Mesenchymal stem cell (in vitro differentiated cells and primary cell): ENCODE data around the gene NDUFV1.
A peak's percentile ranks its signal among the peaks of the same experiment; 100 is the strongest.

Source experiments
- DNase-seq: peaks from one replicate; pipeline ENCODE4 v3.0.0-alpha.2; 2013
- H2AFZ ChIP-seq: one replicate; pipeline ENCODE4 v1.6.1; 2013; ENCODE audit warnings: low read depth, mild to moderate bottlenecking, control low read depth, inconsistent platforms, low read length, moderate library complexity
- H2AK5ac ChIP-seq: 2 replicates; pipeline ENCODE4 v1.6.1; 2013; ENCODE audit warnings: low read length, moderate library complexity, mild to moderate bottlenecking, inconsistent platforms; ENCODE audit not compliant: severe bottlenecking
- H2BK120ac ChIP-seq: one replicate; pipeline ENCODE4 v1.6.1; 2013; ENCODE audit warnings: low read depth, mild to moderate bottlenecking, inconsistent platforms, low read length, moderate library complexity
- H2BK12ac ChIP-seq, 2 experiments: one replicate each; pipeline ENCODE4 v1.6.1; 2013; ENCODE audit warnings: inconsistent platforms in 2 of 2, low read length in 2 of 2, mild to moderate bottlenecking in 2 of 2, moderate library complexity in 2 of 2, control low read depth in 1 of 2
- H2BK15ac ChIP-seq: one replicate; pipeline ENCODE4 v1.6.1; 2013; ENCODE audit warnings: mild to moderate bottlenecking, low read depth, inconsistent platforms; ENCODE audit not compliant: poor library complexity, severe bottlenecking
- H2BK5ac ChIP-seq: 2 replicates; pipeline ENCODE4 v1.6.1; 2013; ENCODE audit warnings: low read depth, mild to moderate bottlenecking, low read length, control low read depth, inconsistent platforms; ENCODE audit not compliant: poor library complexity, severe bottlenecking
- H3K14ac ChIP-seq, 2 experiments: one replicate each; pipeline ENCODE4 v1.6.1; 2013; ENCODE audit warnings: inconsistent platforms in 2 of 2, low read length in 2 of 2, control low read depth in 1 of 2, mild to moderate bottlenecking in 1 of 2, moderate library complexity in 1 of 2
- H3K18ac ChIP-seq, 2 experiments: one replicate each; pipeline ENCODE4 v1.6.1; 2013; ENCODE audit warnings: inconsistent platforms in 2 of 2, low read length in 2 of 2, control low read depth in 1 of 2, low read depth in 1 of 2, mild to moderate bottlenecking in 1 of 2
- H3K23ac ChIP-seq, 2 experiments: one replicate each; pipeline ENCODE4 v1.6.1; 2013; ENCODE audit warnings: inconsistent platforms in 2 of 2, low read length in 2 of 2, mild to moderate bottlenecking in 2 of 2, moderate library complexity in 2 of 2, control low read depth in 1 of 2
- H3K27ac ChIP-seq: 2 replicates; pipeline ENCODE4 v1.5.1; 2013; ENCODE audit warnings: mild to moderate bottlenecking, moderate library complexity, low read length, control low read depth, inconsistent platforms; ENCODE audit not compliant: poor library complexity, severe bottlenecking
- H3K27me3 ChIP-seq, 2 experiments: 2 replicates each; pipeline versions ENCODE4 v1.6.1 to v1.7.0; 2013; ENCODE audit warnings: low read length in 2 of 2, mild to moderate bottlenecking in 2 of 2, moderate library complexity in 2 of 2, control low read depth in 1 of 2, inconsistent platforms in 1 of 2; ENCODE audit not compliant: control insufficient read depth in 1 of 2, insufficient read depth in 1 of 2
- H3K36me3 ChIP-seq, 2 experiments: 2 replicates each; pipeline versions ENCODE4 v1.6.1 to v1.7.0; 2013; ENCODE audit warnings: low read length in 2 of 2, control low read depth in 1 of 2, inconsistent platforms in 1 of 2, low read depth in 1 of 2, mild to moderate bottlenecking in 1 of 2; ENCODE audit not compliant: insufficient read depth in 2 of 2, control insufficient read depth in 1 of 2
- H3K4ac ChIP-seq, 2 experiments: one replicate each; pipeline ENCODE4 v1.6.1; 2013; ENCODE audit warnings: inconsistent platforms in 2 of 2, low read length in 2 of 2, mild to moderate bottlenecking in 2 of 2, moderate library complexity in 2 of 2, control low read depth in 1 of 2, low read depth in 1 of 2
- H3K4me1 ChIP-seq: 2 replicates; pipeline ENCODE4 v1.6.1; 2013; ENCODE audit warnings: low read depth, low read length, control low read depth; ENCODE audit not compliant: control insufficient read depth, insufficient read depth
- H3K4me2 ChIP-seq: 2 replicates; pipeline ENCODE4 v1.6.1; 2013; ENCODE audit warnings: low read length, mild to moderate bottlenecking, inconsistent platforms; ENCODE audit not compliant: poor library complexity, severe bottlenecking
- H3K4me3 ChIP-seq, 2 experiments: 2 replicates each; pipeline versions ENCODE4 v1.5.1 to v1.7.0; 2013; ENCODE audit warnings: low read length in 2 of 2, mild to moderate bottlenecking in 2 of 2, control low read depth in 1 of 2, low read depth in 1 of 2; ENCODE audit not compliant: insufficient read depth in 1 of 2
- H3K79me1 ChIP-seq: replicated peaks from 2 replicates; pipeline ENCODE4 v1.6.1; 2013; ENCODE audit warnings: mild to moderate bottlenecking, control low read depth, low read length, inconsistent platforms; ENCODE audit not compliant: poor library complexity, severe bottlenecking
- H3K9ac ChIP-seq: 2 replicates; pipeline ENCODE4 v1.7.0; 2013; ENCODE audit warnings: mild to moderate bottlenecking, low read length, moderate library complexity
- H3K9me3 ChIP-seq: 2 replicates; pipeline ENCODE4 v1.7.0; 2013; ENCODE audit warnings: mild to moderate bottlenecking, low read length; ENCODE audit not compliant: control insufficient read depth
- H4K8ac ChIP-seq: one replicate; pipeline ENCODE4 v1.6.1; 2013; ENCODE audit warnings: inconsistent platforms, mild to moderate bottlenecking, low read length, moderate library complexity
- H4K91ac ChIP-seq: one replicate; pipeline ENCODE4 v1.6.1; 2013; ENCODE audit warnings: mild to moderate bottlenecking, low read length, inconsistent platforms
- WGBS: methylation state at CpG from one replicate; pipeline ENCODE4 v1.1.7; 2013; ENCODE audit warnings: mixed read lengths; 5-methylcytosine and 5-hydroxymethylcytosine counted together

NDUFV1 gene

GRCh38 chr11:67572305-67572704 lies 34.4 kb upstream of the NDUFV1 start:
- no peak overlapping the region for H2AFZ ChIP-seq
- H3K23ac ChIP-seq = no peak overlapping the region
- no peak overlapping the region for H3K9ac ChIP-seq
- no peak overlapping the region for H3K4ac ChIP-seq
- H3K18ac ChIP-seq = no peak overlapping the region
- WGBS = 69% methylated on average over 1 of the region's 5 CpGs
- no peaks in the 10 kb centered on the region for H3K79me1 ChIP-seq
- H2AK5ac ChIP-seq = no peak overlapping the region
- H3K4me1 ChIP-seq = peaks cover 2% of the 10 kb centered on the region
- H4K8ac ChIP-seq = no peak overlapping the region
- H3K4me3 ChIP-seq = no peak overlapping the region
- H4K91ac ChIP-seq = no peak overlapping the region
- no peaks in the 10 kb centered on the region for H3K36me3 ChIP-seq
- no peak for DNase-seq
- H2BK5ac ChIP-seq = no peak overlapping the region
- H2BK120ac ChIP-seq = no peak overlapping the region
- H3K9me3 ChIP-seq = peaks cover 5% of the 10 kb centered on the region
- H3K27me3 ChIP-seq = peaks cover 0 to 52% of the 10 kb centered on the region in 2 experiments
- no peak overlapping the region for H2BK15ac ChIP-seq
- no peak overlapping the region for H3K4me2 ChIP-seq
- H2BK12ac ChIP-seq = no peak overlapping the region
- no peak overlapping the region for H3K27ac ChIP-seq
- H3K14ac ChIP-seq = no peak overlapping the region

- H3K4me3 ChIP-seq = no peak overlapping the region
- H3K23ac ChIP-seq = no peak overlapping the region
- H2AFZ ChIP-seq = no peak overlapping the region
- no peaks in the 10 kb centered on the region for H3K36me3 ChIP-seq
- no peaks in the 10 kb centered on the region for H3K79me1 ChIP-seq
- H4K8ac ChIP-seq = no peak overlapping the region
- H3K4me2 ChIP-seq = no peak overlapping the region
- no peak overlapping the region for H3K14ac ChIP-seq
- H3K18ac ChIP-seq = no peak overlapping the region
- WGBS = 49% methylated on average over 21 of the region's 21 CpGs
- H3K4ac ChIP-seq = no peak overlapping the region
- H3K9ac ChIP-seq = no peak overlapping the region
- H2BK12ac ChIP-seq = no peak overlapping the region
- H2AK5ac ChIP-seq = no peak overlapping the region
- peaks cover 0 to 58% of the 10 kb centered on the region in 2 experiments for H3K27me3 ChIP-seq
- no peak overlapping the region for H2BK120ac ChIP-seq
- no peak overlapping the region for H2BK5ac ChIP-seq
- peak; percentile 66 for DNase-seq
- H3K4me1 ChIP-seq = peaks cover 5% of the 10 kb centered on the region
- H4K91ac ChIP-seq = no peak overlapping the region
- H3K9me3 ChIP-seq = peaks cover 5% of the 10 kb centered on the region
- H3K27ac ChIP-seq = no peak overlapping the region
- H2BK15ac ChIP-seq = no peak overlapping the region
These were observed 33.9 kb upstream of the NDUFV1 start for GRCh38 chr11:67572747-67573419.

GRCh38 chr11:67574938-67575337 lies 31.8 kb upstream of the NDUFV1 start:
- Histone ChIP-seq H2AK5ac (no peak overlapping the region), H2BK5ac (no peak overlapping the region), H3K27ac (no peak overlapping the region), H4K91ac (no peak overlapping the region), H3K4ac (no peak overlapping the region), H3K23ac (no peak overlapping the region), H3K18ac (no peak overlapping the region), H3K36me3 (no peaks in the 10 kb centered on the region), H2BK120ac (no peak overlapping the region), H3K14ac (no peak overlapping the region), H2BK15ac (no peak overlapping the region), H3K9ac (no peak overlapping the region), H3K27me3 (peaks cover 0 to 75% of the 10 kb centered on the region in 2 experiments), H4K8ac (no peak overlapping the region), H3K79me1 (no peaks in the 10 kb centered on the region), H3K4me3 (no peak overlapping the region), H3K4me1 (peaks cover 14% of the 10 kb centered on the region), H3K4me2 (no peak overlapping the region), H2AFZ (no peak overlapping the region), H2BK12ac (no peak overlapping the region), H3K9me3 (peaks cover 5% of the 10 kb centered on the region)
- DNase-seq = no peak
- WGBS = 0% methylated on average over 1 of the region's 3 CpGs

DNA sequence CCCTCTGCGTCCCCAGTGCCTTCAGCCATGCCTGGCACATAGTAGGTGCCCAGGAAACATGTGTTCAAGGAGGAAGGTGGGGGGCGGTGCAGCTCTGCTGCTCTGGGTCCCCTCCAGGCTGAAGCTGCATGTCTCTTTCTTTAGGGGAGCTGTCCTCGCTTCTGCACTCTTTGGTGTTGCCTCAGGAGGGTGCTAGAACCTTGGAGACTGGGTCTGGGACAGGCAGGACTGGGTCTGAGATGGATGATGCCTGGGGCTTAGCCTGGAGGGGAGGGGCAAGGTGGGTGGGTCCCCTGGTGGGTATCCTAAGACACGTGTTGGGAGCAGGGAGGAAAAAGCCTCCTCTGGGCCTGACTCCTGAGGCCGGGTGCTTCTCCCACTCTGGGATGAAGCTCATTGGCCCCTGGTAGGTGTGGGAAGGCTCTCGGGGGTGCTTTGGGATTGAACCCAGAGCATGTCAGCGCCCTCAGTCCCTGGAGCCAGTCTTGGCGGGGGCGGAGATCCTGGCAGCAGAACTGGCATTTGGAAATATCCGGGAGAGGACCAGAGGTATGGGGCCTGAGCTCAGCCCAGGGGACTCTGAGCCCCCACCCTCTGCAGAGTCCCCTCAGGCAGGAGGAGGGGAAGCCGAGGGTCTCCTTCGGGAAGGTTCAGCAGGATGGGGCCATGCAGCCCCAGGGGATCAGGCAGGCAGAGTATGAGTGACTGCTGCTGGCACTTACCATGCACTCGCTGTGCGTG lies 29.8 kb upstream of the NDUFV1 start:
- H3K4me2 ChIP-seq = no peak overlapping the region
- no peak overlapping the region for H4K8ac ChIP-seq
- H3K79me1 ChIP-seq = no peaks in the 10 kb centered on the region
- H3K4ac ChIP-seq = no peak overlapping the region
- no peak overlapping the region for H2BK120ac ChIP-seq
- no peak overlapping the region for H3K18ac ChIP-seq
- no peak overlapping the region for H2BK12ac ChIP-seq
- 77% methylated on average over 14 of the region's 14 CpGs for WGBS
- peaks cover 0 to 84% of the 10 kb centered on the region in 2 experiments for H3K27me3 ChIP-seq
- H4K91ac ChIP-seq = peak overlapping the region; percentile 47
- no peak overlapping the region for H2AFZ ChIP-seq
- no peak overlapping the region for H3K14ac ChIP-seq
- H3K27ac ChIP-seq = no peak overlapping the region
- no peak overlapping the region for H2BK15ac ChIP-seq
- no peaks in the 10 kb centered on the region for H3K9me3 ChIP-seq
- no peak overlapping the region for H3K9ac ChIP-seq
- H3K23ac ChIP-seq = no peak overlapping the region
- H2AK5ac ChIP-seq = peak overlapping the region; percentile 18
- no peaks in the 10 kb centered on the region for H3K36me3 ChIP-seq
- no peak overlapping the region for H2BK5ac ChIP-seq
- H3K4me3 ChIP-seq = no peak overlapping the region
- H3K4me1 ChIP-seq = peaks cover 18% of the 10 kb centered on the region
- DNase-seq = no peak
